ENCODE results near the gene PGAP3. TPM values are rescaled to one million over a fixed set of nuclear protein-coding genes. Genes with fewer than 3 reads are reported as not detected.
A peak's percentile ranks its signal among the peaks of the same experiment; 100 is the strongest.

PGAP3 gene
- total and polyA plus RNA-seq, 9 donors, result 16.0 to 21.0 (median 18.0) TPM

- WGBS (ENCODE audit: insufficient coverage), result 26% methylated on average over 2 of the region's 2 CpGs
- Histone ChIP-seq H3K4me1 (ENCODE audit: control insufficient read depth, insufficient read depth, low read length) (peaks cover 73% of the 10 kb centered on the region), H3K4me3 (ENCODE audit: low read length) (peak overlapping the region; percentile 52), H3K9me3 (replicated peaks; ENCODE audit: control insufficient read depth, low read depth, low read length) (no peaks in the 10 kb centered on the region), H3K27ac (ENCODE audit: low read length) (peak overlapping the region; percentile 95), H3K36me3 (ENCODE audit: control insufficient read depth, insufficient read depth, low read length) (peaks cover 12% of the 10 kb centered on the region), H3K27me3 (ENCODE audit: control insufficient read depth, insufficient read depth, low read length) (peaks cover 54% of the 10 kb centered on the region)
- DNase-seq, result no peak
Measured at GRCh38 chr17:39666231-39666600, 21.6 kb downstream of the PGAP3 start.

GRCh38 chr17:39665642-39666224 lies 22.1 kb downstream of the PGAP3 start:
- no peaks in the 10 kb centered on the region for H3K9me3 ChIP-seq (replicated peaks; ENCODE audit: control insufficient read depth, low read depth, low read length)
- peak overlapping the region; percentile 95 for H3K27ac ChIP-seq (ENCODE audit: low read length)
- H3K36me3 ChIP-seq (ENCODE audit: control insufficient read depth, insufficient read depth, low read length), result peaks cover 17% of the 10 kb centered on the region
- peak; percentile 54 for DNase-seq
- H3K27me3 ChIP-seq (ENCODE audit: control insufficient read depth, insufficient read depth, low read length), result peaks cover 49% of the 10 kb centered on the region
- 66% methylated on average over 13 of the region's 17 CpGs for WGBS (ENCODE audit: insufficient coverage)
- H3K4me3 ChIP-seq (ENCODE audit: low read length), result peak overlapping the region; percentile 52
- H3K4me1 ChIP-seq (ENCODE audit: control insufficient read depth, insufficient read depth, low read length), result peaks cover 76% of the 10 kb centered on the region

GRCh38 chr17:39664581-39665561 lies 23.0 kb downstream of the PGAP3 start, which contains the start of gene TCAP:
TSS of gene TCAP (plus strand) at chr17:39665349. CDS start at chr17:39665360, 11 bp downstream.
- H3K4me3 ChIP-seq (ENCODE audit: low read length), result peak within 1 kb of the TSS; percentile 52
- 40% methylated on average over 8 of the region's 15 CpGs for WGBS (ENCODE audit: insufficient coverage)
- H3K9me3 ChIP-seq (replicated peaks; ENCODE audit: control insufficient read depth, low read depth, low read length), result no peaks in the 10 kb centered on the region
- peak within 1 kb of the TSS; percentile 95 for H3K27ac ChIP-seq (ENCODE audit: low read length)
- DNase-seq, result peak; percentile 68
- H3K4me1 ChIP-seq (ENCODE audit: control insufficient read depth, insufficient read depth, low read length), result peaks cover 82% of the 10 kb centered on the region
- H3K36me3 ChIP-seq (ENCODE audit: control insufficient read depth, insufficient read depth, low read length), result peaks cover 25% of the 10 kb centered on the region
- H3K27me3 ChIP-seq (ENCODE audit: control insufficient read depth, insufficient read depth, low read length), result peaks cover 41% of the 10 kb centered on the region

GRCh38 chr17:39663688-39664580 lies 23.9 kb downstream of the PGAP3 start:
- Histone ChIP-seq H3K9me3 (replicated peaks; ENCODE audit: control insufficient read depth, low read depth, low read length) (no peaks in the 10 kb centered on the region), H3K27ac (ENCODE audit: low read length) (peak overlapping the region; percentile 95), H3K4me3 (ENCODE audit: low read length) (no peak overlapping the region), H3K27me3 (ENCODE audit: control insufficient read depth, insufficient read depth, low read length) (peaks cover 31% of the 10 kb centered on the region), H3K4me1 (ENCODE audit: control insufficient read depth, insufficient read depth, low read length) (peaks cover 87% of the 10 kb centered on the region), H3K36me3 (ENCODE audit: control insufficient read depth, insufficient read depth, low read length) (peaks cover 33% of the 10 kb centered on the region)
- 33% methylated on average over 13 of the region's 17 CpGs for WGBS (ENCODE audit: insufficient coverage)
- no peak for DNase-seq

- Histone ChIP-seq H3K4me3 (ENCODE audit: low read length) (no peak overlapping the region), H3K27me3 (ENCODE audit: control insufficient read depth, insufficient read depth, low read length) (peaks cover 25% of the 10 kb centered on the region), H3K27ac (ENCODE audit: low read length) (no peak overlapping the region), H3K36me3 (ENCODE audit: control insufficient read depth, insufficient read depth, low read length) (peaks cover 38% of the 10 kb centered on the region), H3K4me1 (ENCODE audit: control insufficient read depth, insufficient read depth, low read length) (peaks cover 82% of the 10 kb centered on the region), H3K9me3 (replicated peaks; ENCODE audit: control insufficient read depth, low read depth, low read length) (no peaks in the 10 kb centered on the region)
- no peak for DNase-seq
- no CpG with 5 or more reads among the region's 4 CpGs for WGBS (ENCODE audit: insufficient coverage)
Measured at GRCh38 chr17:39663340-39663687, 24.5 kb downstream of the PGAP3 start.

GRCh38 chr17:39662551-39663339 lies 25.1 kb downstream of the PGAP3 start:
- WGBS (ENCODE audit: insufficient coverage), result 80% methylated on average over 17 of the region's 22 CpGs
- H3K9me3 ChIP-seq (replicated peaks; ENCODE audit: control insufficient read depth, low read depth, low read length), result no peaks in the 10 kb centered on the region
- H3K4me3 ChIP-seq (ENCODE audit: low read length), result no peak overlapping the region
- peaks cover 44% of the 10 kb centered on the region for H3K36me3 ChIP-seq (ENCODE audit: control insufficient read depth, insufficient read depth, low read length)
- H3K27ac ChIP-seq (ENCODE audit: low read length), result no peak overlapping the region
- peaks cover 21% of the 10 kb centered on the region for H3K27me3 ChIP-seq (ENCODE audit: control insufficient read depth, insufficient read depth, low read length)
- peaks cover 80% of the 10 kb centered on the region for H3K4me1 ChIP-seq (ENCODE audit: control insufficient read depth, insufficient read depth, low read length)
- no peak for DNase-seq

GRCh38 chr17:39661744-39662541 lies 25.9 kb downstream of the PGAP3 start:
- 67% methylated on average over 2 of the region's 8 CpGs for WGBS (ENCODE audit: insufficient coverage)
- no peak for DNase-seq
- Histone ChIP-seq H3K4me1 (ENCODE audit: control insufficient read depth, insufficient read depth, low read length) (peaks cover 72% of the 10 kb centered on the region), H3K9me3 (replicated peaks; ENCODE audit: control insufficient read depth, low read depth, low read length) (no peaks in the 10 kb centered on the region), H3K27ac (ENCODE audit: low read length) (peak overlapping the region; percentile 42), H3K4me3 (ENCODE audit: low read length) (no peak overlapping the region), H3K27me3 (ENCODE audit: control insufficient read depth, insufficient read depth, low read length) (peaks cover 13% of the 10 kb centered on the region), H3K36me3 (ENCODE audit: control insufficient read depth, insufficient read depth, low read length) (peaks cover 48% of the 10 kb centered on the region)

- Histone ChIP-seq H3K27ac (ENCODE audit: low read length) (peak overlapping the region; percentile 71), H3K9me3 (replicated peaks; ENCODE audit: control insufficient read depth, low read depth, low read length) (no peaks in the 10 kb centered on the region), H3K36me3 (ENCODE audit: control insufficient read depth, insufficient read depth, low read length) (peaks cover 48% of the 10 kb centered on the region), H3K4me3 (ENCODE audit: low read length) (no peak overlapping the region), H3K4me1 (ENCODE audit: control insufficient read depth, insufficient read depth, low read length) (peaks cover 59% of the 10 kb centered on the region), H3K27me3 (ENCODE audit: control insufficient read depth, insufficient read depth, low read length) (peaks cover under 1% of the 10 kb centered on the region)
- WGBS (ENCODE audit: insufficient coverage), result 84% methylated on average over 35 of the region's 35 CpGs
- peak; percentile 57 for DNase-seq
Measured at GRCh38 chr17:39660397-39661385, 27.2 kb downstream of the PGAP3 start.

All from muscle of leg (tissue), 11 donors.